Gastrocnemius medialis (tissue), 4 donors: Measurements from ENCODE around the gene ARHGDIA. TPM values are rescaled to one million over a fixed set of nuclear protein-coding genes. Genes with fewer than 3 reads are reported as not detected.
A peak's percentile ranks its signal among the peaks of the same experiment; 100 is the strongest.

Experiments
- ATAC-seq, 2 donors: fragments of 150-250 bp; one replicate each; pipeline ENCODE4 v1.9.1; 2016
- DNase-seq, 2 donors: peaks; one replicate each; pipeline ENCODE4 v3.0.0-alpha.2; 2019
- H3K27ac ChIP-seq, 4 donors: fragments of 200-600 bp; sonication (generic); 1 replicate in 1 of 4; 2 replicates in 3 of 4; pipeline ENCODE4 v1.5.1; 2016 to 2018; ENCODE audit warnings: mild to moderate bottlenecking in 2 of 4, moderate library complexity in 1 of 4
- H3K27me3 ChIP-seq, 3 donors: fragments of 200-600 bp; sonication (generic) in 2 of 3; 1 replicate in 1 of 3; 2 replicates in 2 of 3; pipeline versions ENCODE4 v1.5.1 to v1.6.0; 2016 to 2019; ENCODE audit warnings: mild to moderate bottlenecking in 1 of 3, moderate library complexity in 1 of 3
- H3K36me3 ChIP-seq, 2 donors: fragments of 200-600 bp; sonication (generic) in 1 of 2; one replicate each; pipeline ENCODE4 v1.5.1; 2017 to 2018
- H3K4me1 ChIP-seq, 2 donors: fragments of 200-600 bp; sonication (generic) in 1 of 2; one replicate each; pipeline ENCODE4 v1.5.1; 2016 to 2017; ENCODE audit warnings: mild to moderate bottlenecking in 2 of 2
- H3K4me3 ChIP-seq, 4 donors: fragments of 200-600 bp; sonication (generic) in 3 of 4; 1 replicate in 1 of 4; 2 replicates in 3 of 4; pipeline ENCODE4 v1.5.1; 2016 to 2019; ENCODE audit warnings: mild to moderate bottlenecking in 2 of 4
- H3K9me3 ChIP-seq, 3 donors: fragments of 200-600 bp; sonication (generic) in 2 of 3; 1 replicate in 1 of 3; 2 replicates in 2 of 3; pipeline ENCODE4 v1.5.1; 2016 to 2019
- POLR2A ChIP-seq, 2 donors: fragments of 450-650 bp; IDR thresholded peaks; one replicate each; pipeline ENCODE4 v1.6.1; 2017; ENCODE audit warnings: antibody characterized with exemption in 2 of 2, mild to moderate bottlenecking in 2 of 2, moderate library complexity in 2 of 2
- in situ Hi-C, 4 donors: fragments of 200-750 bp; cut with MboI; loops; one replicate each; pipeline versions ENCODE4 v1.15.0 to v1.8.0; 2017; ENCODE audit warnings: low sequenced_read_pairs in 4 of 4
- intact Hi-C: fragments of 100-400 bp; cut with DNase I; formaldehyde crosslinking; loops from one replicate; pipeline ENCODE4 v1.15.1; 2023; ENCODE audit warnings: low total_unique reads
- total RNA-seq, 4 donors: library from RNA; depleted of rRNA; stranded (reverse); fragments of >200 nt; gene quantifications; one replicate each; pipeline versions ENCODE4 v1.1.0 to v1.2.3, GENCODE V29; 2016
- TF ChIP-seq, protein P1 (sequence below), 5 experiments: fragments of 450-650 bp in 3 of 5; fragments of 200-600 bp in 2 of 5; sonication (generic) in 2 of 5; IDR thresholded peaks in 4 of 5; conservative IDR thresholded peaks in 1 of 5; 1 replicate in 4 of 5; 2 replicates in 1 of 5; pipeline ENCODE4 v1.5.1; 2016 to 2019; ENCODE audit warnings: antibody characterized with exemption in 5 of 5, mild to moderate bottlenecking in 3 of 5, moderate library complexity in 3 of 5

Gene ARHGDIA
- total RNA-seq, 4 donors from 2014 or later: 52.1 to 122 (median 64.4) TPM

DNA sequence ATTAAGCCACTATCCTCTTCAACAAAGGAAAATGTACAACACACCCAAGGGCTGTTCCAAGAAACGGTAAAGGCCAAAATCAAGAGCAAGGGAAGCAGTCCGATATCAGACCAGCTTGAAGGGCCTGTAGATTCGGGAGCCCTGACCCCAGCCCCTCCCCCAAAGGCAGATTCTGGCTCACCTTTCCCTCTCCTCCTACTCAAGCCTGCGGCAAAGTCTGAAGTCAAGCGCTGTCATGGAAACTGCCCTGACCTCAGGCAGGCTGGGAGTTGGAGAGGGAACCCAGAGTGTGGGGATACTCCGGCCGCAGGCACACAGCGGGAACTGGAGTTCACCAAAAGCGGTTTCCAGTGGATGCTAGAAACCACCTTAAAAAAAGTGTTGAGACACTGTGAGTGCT is 18.5 kb upstream of the ARHGDIA start:
- Histone ChIP-seq H3K4me1 (peaks cover 42 to 47% of the 10 kb centered on the region in 2 donors), H3K27ac (peak overlapping the region; percentile 65 to 98 (median 97)), H3K4me3 (no peak overlapping the region), H3K27me3 (no peaks in the 10 kb centered on the region), H3K36me3 (peaks cover 0 to 43% of the 10 kb centered on the region in 2 donors), H3K9me3 (no peaks in the 10 kb centered on the region)
- DNase-seq: no peak
- in situ Hi-C loops (no loop called here), intact Hi-C loops (no loop called here)
- TF ChIP-seq, protein P1, sequence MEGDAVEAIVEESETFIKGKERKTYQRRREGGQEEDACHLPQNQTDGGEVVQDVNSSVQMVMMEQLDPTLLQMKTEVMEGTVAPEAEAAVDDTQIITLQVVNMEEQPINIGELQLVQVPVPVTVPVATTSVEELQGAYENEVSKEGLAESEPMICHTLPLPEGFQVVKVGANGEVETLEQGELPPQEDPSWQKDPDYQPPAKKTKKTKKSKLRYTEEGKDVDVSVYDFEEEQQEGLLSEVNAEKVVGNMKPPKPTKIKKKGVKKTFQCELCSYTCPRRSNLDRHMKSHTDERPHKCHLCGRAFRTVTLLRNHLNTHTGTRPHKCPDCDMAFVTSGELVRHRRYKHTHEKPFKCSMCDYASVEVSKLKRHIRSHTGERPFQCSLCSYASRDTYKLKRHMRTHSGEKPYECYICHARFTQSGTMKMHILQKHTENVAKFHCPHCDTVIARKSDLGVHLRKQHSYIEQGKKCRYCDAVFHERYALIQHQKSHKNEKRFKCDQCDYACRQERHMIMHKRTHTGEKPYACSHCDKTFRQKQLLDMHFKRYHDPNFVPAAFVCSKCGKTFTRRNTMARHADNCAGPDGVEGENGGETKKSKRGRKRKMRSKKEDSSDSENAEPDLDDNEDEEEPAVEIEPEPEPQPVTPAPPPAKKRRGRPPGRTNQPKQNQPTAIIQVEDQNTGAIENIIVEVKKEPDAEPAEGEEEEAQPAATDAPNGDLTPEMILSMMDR (IDR thresholded peaks at IDR 0.05 in 4 of 5, conservative IDR thresholded peaks at IDR 0.05 in 1 of 5): no peak
- no peak for TF ChIP-seq POLR2A (IDR thresholded peaks at IDR 0.05)
- no peak for ATAC-seq

DNA sequence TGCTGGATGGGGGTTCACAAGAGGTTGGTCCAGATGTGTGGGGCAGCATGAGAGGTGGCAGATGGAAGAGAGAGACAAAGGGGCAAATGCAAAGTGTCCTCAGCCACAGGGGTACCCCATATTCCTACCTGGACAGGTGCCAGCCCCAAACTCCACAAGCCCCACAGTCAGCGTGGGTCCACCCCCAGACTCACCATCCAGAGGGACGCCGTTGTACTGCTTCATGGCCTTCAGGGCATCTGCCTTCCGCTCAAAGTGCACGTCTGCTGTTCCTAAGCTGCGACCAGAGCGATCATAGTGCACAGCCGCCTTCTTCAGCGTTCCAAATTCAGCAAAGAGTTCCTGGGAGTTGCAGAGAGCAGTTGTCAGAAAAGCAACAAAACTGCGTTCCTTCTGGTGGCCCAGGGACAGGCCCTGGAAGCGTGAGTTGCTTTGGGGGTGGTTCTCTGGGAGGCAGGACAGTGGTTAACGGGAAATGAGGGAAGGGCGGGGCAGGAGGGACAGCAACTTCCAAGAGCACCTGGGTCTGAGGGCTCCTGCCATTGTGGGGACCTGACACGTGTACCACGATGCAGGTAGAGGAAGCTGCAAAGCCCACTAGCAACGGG is 18.0 kb upstream of the ARHGDIA start:
- H3K27ac ChIP-seq: peak overlapping the region; percentile 6 to 98 (median 82)
- H3K4me1 ChIP-seq: peaks cover 44 to 51% of the 10 kb centered on the region in 2 donors
- no peaks in the 10 kb centered on the region for H3K27me3 ChIP-seq
- H3K4me3 ChIP-seq: no peak overlapping the region
- TF ChIP-seq, protein P1 (IDR thresholded peaks at IDR 0.05 in 4 of 5, conservative IDR thresholded peaks at IDR 0.05 in 1 of 5): no peak
- TF ChIP-seq POLR2A (IDR thresholded peaks at IDR 0.05): no peak
- intact Hi-C loops: no loop called here
- peaks cover 0 to 38% of the 10 kb centered on the region in 2 donors for H3K36me3 ChIP-seq
- ATAC-seq (no peak), DNase-seq (no peak)
- in situ Hi-C loops: no loop called here
- no peaks in the 10 kb centered on the region for H3K9me3 ChIP-seq

DNA sequence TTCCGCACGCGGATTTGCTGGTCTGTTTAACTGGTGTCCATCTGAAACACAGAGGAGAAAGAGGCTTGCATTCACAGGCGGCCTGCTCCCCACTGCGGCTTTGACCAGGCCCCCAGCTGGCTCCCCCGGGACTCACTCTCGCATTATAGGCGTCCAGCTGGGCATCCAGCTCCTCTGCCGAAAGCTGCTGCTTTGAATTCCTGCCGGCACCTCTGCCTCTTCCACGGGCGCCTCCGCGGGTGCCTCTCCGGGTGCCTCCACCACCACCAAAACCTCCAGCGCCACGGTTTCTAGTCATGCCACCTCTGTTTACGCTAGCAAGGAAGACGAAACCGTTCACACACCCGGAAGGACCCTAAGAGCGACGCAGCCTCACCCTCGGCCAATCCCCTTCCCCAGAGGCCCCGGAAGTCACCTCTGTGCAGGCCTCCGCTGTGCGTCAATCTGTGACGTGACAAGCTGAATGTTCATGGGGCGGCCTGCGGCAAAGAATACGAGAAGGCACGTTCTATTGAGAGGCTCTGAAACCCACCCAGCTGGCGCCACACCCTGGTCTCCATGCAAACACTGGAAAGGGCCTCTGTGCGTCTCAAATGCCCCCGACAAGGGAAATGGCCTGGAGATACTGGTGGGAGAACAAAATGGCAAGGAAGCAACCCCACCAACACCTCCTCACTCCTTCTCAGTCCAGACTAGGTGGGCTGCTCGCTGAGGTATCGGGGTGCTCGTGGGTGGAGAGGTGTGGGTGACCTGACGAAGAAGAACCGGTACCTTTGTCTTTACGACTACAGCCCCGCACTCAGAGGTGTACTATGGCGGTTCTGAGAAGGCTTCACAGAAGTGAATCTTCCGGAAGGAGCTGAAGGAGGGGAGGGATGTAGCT is 17.2 kb upstream of the ARHGDIA start:
- Histone ChIP-seq H3K27ac (peak overlapping the region; percentile 92 to 98 (median 97)), H3K27me3 (no peaks in the 10 kb centered on the region), H3K9me3 (no peaks in the 10 kb centered on the region), H3K4me3 (no peak overlapping the region), H3K36me3 (peaks cover 0 to 36% of the 10 kb centered on the region in 2 donors), H3K4me1 (peaks cover 44 to 51% of the 10 kb centered on the region in 2 donors)
- in situ Hi-C loops (no loop called here), intact Hi-C loops (no loop called here)
- TF ChIP-seq, protein P1 (IDR thresholded peaks at IDR 0.05 in 4 of 5, conservative IDR thresholded peaks at IDR 0.05 in 1 of 5): no peak
- no peak for TF ChIP-seq POLR2A (IDR thresholded peaks at IDR 0.05)
- ATAC-seq (no peak), DNase-seq (no peak)

DNA sequence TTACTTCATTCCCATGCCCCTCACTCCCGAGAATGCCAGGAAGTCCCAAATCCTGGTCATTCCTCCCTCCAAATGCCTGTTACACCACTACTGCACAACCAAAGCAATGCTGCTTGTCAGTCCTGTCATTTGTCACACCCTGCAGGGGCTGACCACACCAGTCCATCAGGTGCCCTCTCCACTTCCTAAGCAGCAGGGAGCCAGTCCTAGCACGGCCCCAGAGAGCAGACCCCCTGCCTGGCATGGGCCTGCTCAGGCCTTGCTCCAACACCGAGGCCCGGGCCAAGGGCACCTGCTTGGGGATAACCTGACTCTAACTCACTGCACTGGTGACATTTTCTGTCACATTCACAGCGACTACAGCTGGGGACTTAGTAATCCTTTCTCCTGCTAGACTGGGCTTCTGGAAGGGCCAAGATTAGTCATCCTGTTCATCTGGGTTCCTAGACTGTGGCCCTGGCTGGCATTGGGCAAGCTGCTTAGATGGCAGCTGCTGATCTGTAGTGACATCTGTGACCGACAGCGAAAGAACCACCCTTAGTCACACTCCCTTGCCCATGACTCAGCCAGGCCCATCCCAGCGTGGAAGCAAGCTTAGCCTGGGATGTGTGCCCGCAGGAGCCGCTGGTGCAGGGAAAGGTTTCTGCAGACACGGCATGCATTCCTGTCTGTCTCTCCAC is 14.9 kb upstream of the ARHGDIA start:
- in situ Hi-C loops (no loop called here), intact Hi-C loops (loop anchor here (1.0 to 2.0 kb wide), 3 partner anchors 15 to 45 kb away; partner anchors contain the start of genes ARHGDIA and MAFG)
- Histone ChIP-seq H3K27me3 (no peaks in the 10 kb centered on the region), H3K4me1 (peaks cover 36 to 41% of the 10 kb centered on the region in 2 donors), H3K4me3 (no peak overlapping the region), H3K27ac (peak overlapping the region; percentile 92 to 98 (median 97)), H3K9me3 (no peaks in the 10 kb centered on the region), H3K36me3 (peaks cover 0 to 53% of the 10 kb centered on the region in 2 donors)
- TF ChIP-seq POLR2A (IDR thresholded peaks at IDR 0.05): peak; percentile 29 to 31
- TF ChIP-seq, protein P1 (IDR thresholded peaks at IDR 0.05 in 4 of 5, conservative IDR thresholded peaks at IDR 0.05 in 1 of 5): no peak
- ATAC-seq: peak; percentile 96
- peak; percentile 93 to 97 for DNase-seq
